Vein endothelial cell (primary cell): Measurements from ENCODE around the gene MTCL1. TPM values are rescaled to one million over a fixed set of nuclear protein-coding genes. Genes with fewer than 3 reads are reported as not detected.

Experiments
- small RNA-seq: library from RNA; depleted of rRNA; stranded (forward); fragments of <200 nt; gene quantifications from one replicate; pipeline ENCODE3, GENCODE V24; 2012
- total RNA-seq: library from RNA; depleted of rRNA; stranded (reverse); fragments of >200 nt; gene quantifications from 2 replicates; pipeline ENCODE4 v1.2.3, GENCODE V29; 2012

Gene MTCL1
- 13.4 and 22.2 TPM in 2 replicates for total RNA-seq

GRCh38 chr18:8705238-8705960 is at the start of gene MTCL1:
MTCL1 (plus strand) TSS chr18:8705556; CDS start chr18:8705661, 105 bp downstream.

Small RNA genes within 50 kb of the gene (small RNA-seq; reads per million reads assigned to genes)
- not detected for gene RF00019

Other genes with a start within 250 kb of the MTCL1 start
- 49.0 and 61.2 TPM in 2 replicates for gene RAB12, start 96.1 kb upstream of the MTCL1 start, total RNA-seq